Fibroblast of mammary gland (primary cell): ENCODE measurements around the gene ITPKB.

ENCODE experiments used
- DNase-seq: peaks from one replicate; pipeline ENCODE4 v3.0.0-alpha.2; 2010; ENCODE audit warnings: low read depth
- H3K4me3 ChIP-seq: 2 replicates; pipeline ENCODE4 v1.5.1; 2011; ENCODE audit warnings: low read depth, mild to moderate bottlenecking, low read length, moderate library complexity; ENCODE audit not compliant: control insufficient read depth
- TF ChIP-seq, protein P1 (sequence below): conservative IDR thresholded peaks from 2 replicates; pipeline ENCODE4 v1.5.1; 2011; ENCODE audit warnings: low read depth, low read length, inconsistent platforms; ENCODE audit not compliant: control insufficient read depth, insufficient read depth

Gene ITPKB

DNA sequence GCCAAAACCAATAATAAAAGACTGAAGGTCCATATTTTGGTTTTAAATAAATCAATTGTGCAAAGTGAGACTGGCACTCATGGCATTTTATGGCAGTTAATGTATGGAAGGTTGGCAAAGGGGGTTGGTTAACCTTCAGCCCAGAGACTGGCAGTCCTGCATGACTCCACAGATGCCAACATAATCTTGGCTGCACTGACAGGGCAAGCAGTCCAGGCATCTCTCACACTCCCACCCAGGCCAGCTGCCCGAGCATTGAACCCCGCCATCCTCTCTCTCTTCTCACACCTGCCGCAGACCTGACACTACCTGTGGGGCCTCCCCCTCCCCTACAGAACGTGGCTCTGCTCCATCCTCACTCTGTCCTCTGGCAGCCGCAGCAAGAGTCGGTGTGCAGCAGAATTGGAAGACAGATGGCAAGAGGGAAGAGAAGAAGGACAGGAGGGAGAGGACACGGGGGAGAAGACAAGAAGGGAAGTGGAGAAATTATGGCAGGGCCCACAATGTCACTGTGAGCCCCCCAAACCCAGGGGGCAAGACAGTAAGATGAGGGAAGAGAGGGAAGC lies 43.7 kb downstream of the ITPKB start:
- TF ChIP-seq, protein P1, sequence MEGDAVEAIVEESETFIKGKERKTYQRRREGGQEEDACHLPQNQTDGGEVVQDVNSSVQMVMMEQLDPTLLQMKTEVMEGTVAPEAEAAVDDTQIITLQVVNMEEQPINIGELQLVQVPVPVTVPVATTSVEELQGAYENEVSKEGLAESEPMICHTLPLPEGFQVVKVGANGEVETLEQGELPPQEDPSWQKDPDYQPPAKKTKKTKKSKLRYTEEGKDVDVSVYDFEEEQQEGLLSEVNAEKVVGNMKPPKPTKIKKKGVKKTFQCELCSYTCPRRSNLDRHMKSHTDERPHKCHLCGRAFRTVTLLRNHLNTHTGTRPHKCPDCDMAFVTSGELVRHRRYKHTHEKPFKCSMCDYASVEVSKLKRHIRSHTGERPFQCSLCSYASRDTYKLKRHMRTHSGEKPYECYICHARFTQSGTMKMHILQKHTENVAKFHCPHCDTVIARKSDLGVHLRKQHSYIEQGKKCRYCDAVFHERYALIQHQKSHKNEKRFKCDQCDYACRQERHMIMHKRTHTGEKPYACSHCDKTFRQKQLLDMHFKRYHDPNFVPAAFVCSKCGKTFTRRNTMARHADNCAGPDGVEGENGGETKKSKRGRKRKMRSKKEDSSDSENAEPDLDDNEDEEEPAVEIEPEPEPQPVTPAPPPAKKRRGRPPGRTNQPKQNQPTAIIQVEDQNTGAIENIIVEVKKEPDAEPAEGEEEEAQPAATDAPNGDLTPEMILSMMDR = no peak

DNA sequence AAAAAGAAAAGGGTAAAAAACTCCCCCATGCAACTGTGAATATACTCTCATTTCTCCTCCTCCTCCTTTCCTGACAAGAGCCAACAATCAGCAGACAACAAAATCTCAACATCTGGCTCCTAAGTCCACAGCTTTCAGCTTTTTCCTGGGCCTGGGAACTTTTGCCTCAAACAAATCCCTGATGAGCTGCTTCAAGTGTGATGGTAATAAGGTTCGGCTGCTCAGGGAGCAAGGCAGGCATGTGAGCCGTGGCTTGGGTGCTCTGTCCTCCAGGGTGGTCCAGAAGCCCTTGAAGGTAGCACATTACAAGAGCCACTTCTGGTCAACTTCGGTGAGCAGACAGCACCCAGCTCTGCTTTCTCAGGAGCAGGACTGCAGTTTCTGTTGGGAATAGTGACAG lies 46.3 kb downstream of the ITPKB start:
- H3K4me3 ChIP-seq = no peak overlapping the region
- TF ChIP-seq, protein P1 = no peak
- DNase-seq = no peak

More for the DNA sequence above, 43.7 kb downstream of the ITPKB start:
- no peak for DNase-seq
- H3K4me3 ChIP-seq = no peak overlapping the region

DNA sequence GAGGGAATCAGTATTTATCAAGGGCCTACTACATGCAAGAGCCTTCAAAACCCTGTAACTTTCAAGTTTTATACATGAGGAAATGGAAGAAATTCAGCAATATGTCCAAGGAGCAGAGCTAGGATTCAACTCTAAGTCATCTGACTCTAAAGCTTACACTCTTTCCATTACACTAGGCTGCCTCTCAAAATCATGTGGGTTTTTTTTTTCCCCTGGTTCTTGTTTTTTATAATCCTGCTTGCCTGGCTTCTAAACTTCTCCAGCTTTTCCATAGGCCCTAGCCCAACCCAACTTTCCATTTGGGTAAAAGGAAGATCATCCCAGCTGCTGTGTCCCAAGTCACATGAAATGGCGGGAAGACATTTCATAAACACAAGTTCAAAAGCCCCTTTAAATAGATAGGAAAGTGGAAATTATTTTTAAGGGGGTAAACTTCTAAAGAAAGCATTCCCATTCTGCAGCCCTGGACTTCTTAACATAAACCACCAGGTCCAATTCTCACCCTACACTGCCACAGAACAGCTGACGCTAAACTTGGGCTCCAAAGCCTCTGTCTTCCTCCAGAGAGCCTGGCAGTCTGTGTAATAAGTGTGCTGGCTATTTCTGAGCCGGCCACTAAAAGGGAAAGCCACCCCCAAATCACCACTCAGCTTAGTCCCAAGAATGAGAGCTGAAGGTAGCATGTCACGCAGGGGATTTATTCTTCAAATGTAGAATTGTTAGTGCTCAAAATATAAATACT lies 46.9 kb downstream of the ITPKB start:
- DNase-seq = no peak
- no peak overlapping the region for H3K4me3 ChIP-seq
- TF ChIP-seq, protein P1 = no peak

DNA sequence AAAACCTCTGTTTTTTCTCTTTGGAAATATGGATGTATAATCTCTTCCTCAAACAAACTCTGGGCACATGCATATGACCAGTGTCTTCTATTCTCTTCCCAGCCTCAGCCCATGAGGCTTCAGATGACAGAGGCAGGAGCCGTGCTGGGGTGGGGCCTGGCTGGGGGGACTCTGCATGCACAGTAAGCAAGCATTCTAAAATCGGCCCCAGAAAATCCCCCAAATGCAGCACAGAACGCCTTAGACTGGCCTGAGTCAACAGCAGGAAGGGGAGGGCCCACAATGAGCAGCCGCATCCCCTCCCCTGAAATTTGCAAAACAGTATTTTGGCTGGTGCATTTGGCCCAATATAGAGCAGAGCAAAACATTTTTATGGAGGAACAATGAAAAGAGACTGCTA lies 47.8 kb downstream of the ITPKB start:
- H3K4me3 ChIP-seq = no peak overlapping the region
- DNase-seq = no peak

DNA sequence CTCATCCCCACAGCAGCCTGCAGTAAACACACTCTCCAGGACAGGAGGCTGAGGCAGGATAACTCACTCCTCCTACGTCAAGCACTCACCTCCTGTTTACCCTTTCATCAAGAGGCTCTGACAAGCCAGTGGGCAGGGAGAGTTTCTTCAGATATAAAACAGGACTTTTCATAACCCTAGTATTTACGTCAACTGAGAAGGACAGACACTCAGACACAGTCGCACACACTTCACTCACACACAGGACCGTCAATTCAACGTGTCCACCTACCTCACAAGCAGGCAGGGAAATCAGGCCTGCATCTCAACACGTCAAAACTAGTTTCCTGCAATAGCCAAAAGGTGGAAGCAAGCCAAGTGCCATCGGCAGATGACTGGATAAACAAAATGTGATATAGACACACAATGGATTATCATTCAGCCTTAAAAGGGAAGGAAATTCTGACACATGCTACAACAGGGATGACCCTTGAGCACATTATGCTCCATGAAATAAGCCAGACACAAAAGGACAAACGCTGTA lies 48.6 kb downstream of the ITPKB start:
- TF ChIP-seq, protein P1 = no peak
- no peak for DNase-seq
- H3K4me3 ChIP-seq = no peak overlapping the region

More for the DNA sequence above, 47.8 kb downstream of the ITPKB start:
- TF ChIP-seq, protein P1 = no peak

GRCh38 chr1:226688808-226689207 lies 50.3 kb downstream of the ITPKB start:
- DNase-seq = no peak
- TF ChIP-seq, protein P1 = no peak
- H3K4me3 ChIP-seq = no peak overlapping the region
